Lower leg skin (tissue), 4 donors: ENCODE data around the gene PRPF18. TPM values are rescaled to one million over a fixed set of nuclear protein-coding genes. Genes with fewer than 3 reads are reported as not detected.

Experiments
- DNase-seq, 2 donors: peaks; one replicate each; pipeline ENCODE4 v3.0.0-alpha.2; 2019; ENCODE audit warnings: low spot score in 2 of 2
- H3K4me3 ChIP-seq: fragments of 200-600 bp; sonication (generic); 2 replicates; pipeline ENCODE4 v1.5.1; 2017; ENCODE audit warnings: mild to moderate bottlenecking, low read depth; ENCODE audit not compliant: poor library complexity, severe bottlenecking
- CTCF ChIP-seq, 3 donors: fragments of 450-650 bp; IDR thresholded peaks; one replicate each; pipeline ENCODE4 v1.5.1; 2016; ENCODE audit warnings: antibody characterized with exemption in 3 of 3, mild to moderate bottlenecking in 3 of 3, moderate library complexity in 2 of 3
- POLR2A ChIP-seq, 2 donors: fragments of 450-650 bp; IDR thresholded peaks; one replicate each; pipeline ENCODE4 v1.6.1; 2016 to 2017; ENCODE audit warnings: antibody characterized with exemption in 2 of 2, mild to moderate bottlenecking in 1 of 2, moderate library complexity in 1 of 2
- WGBS, 2 donors: methylation state at CpG; one replicate each; pipeline ENCODE4 v1.1.5; 2018; 5-methylcytosine and 5-hydroxymethylcytosine counted together
- intact Hi-C: fragments of 100-400 bp; cut with DNase I; formaldehyde crosslinking; loops from one replicate; pipeline ENCODE4 v1.15.0; 2023; ENCODE audit warnings: low total_unique reads
- total RNA-seq, 4 donors: library from RNA; depleted of rRNA; stranded (reverse); fragments of >200 nt; gene quantifications; one replicate each; pipeline ENCODE4 v1.1.0, GENCODE V29; 2016

PRPF18 gene
- total RNA-seq, 4 donors from 2014 or later = 24.4 to 31.7 (median 29.6) TPM

GRCh38 chr10:13573960-13574359 lies 12.8 kb upstream of the PRPF18 start:
- intact Hi-C loops = no loop called here
- DNase-seq = no peak
- H3K4me3 ChIP-seq = no peak overlapping the region
- TF ChIP-seq CTCF (IDR thresholded peaks at IDR 0.05) (no peak), POLR2A (IDR thresholded peaks at IDR 0.05) (no peak)
- 65 to 68% methylated on average over 4 of the region's 4 CpGs for WGBS, 2 donors

- DNase-seq = no peak
- no peak for TF ChIP-seq CTCF (IDR thresholded peaks at IDR 0.05)
- no peak for TF ChIP-seq POLR2A (IDR thresholded peaks at IDR 0.05)
- intact Hi-C loops = no loop called here
- no peak overlapping the region for H3K4me3 ChIP-seq
- WGBS, 2 donors = 86 to 89% methylated on average over 6 of the region's 6 CpGs
Observed at GRCh38 chr10:13585195-13585751, 1.5 kb upstream of the PRPF18 start.

- intact Hi-C loops = no loop called here
- no peak for DNase-seq
- TF ChIP-seq POLR2A (IDR thresholded peaks at IDR 0.05) = no peak
- TF ChIP-seq CTCF (IDR thresholded peaks at IDR 0.05) = no peak
- no peak overlapping the region for H3K4me3 ChIP-seq
- WGBS, 2 donors = 64 to 69% methylated on average over 4 of the region's 4 CpGs
Observed at GRCh38 chr10:13585943-13586342, 822 bp upstream of the PRPF18 start.

- no peak for DNase-seq
- intact Hi-C loops = no loop called here
Observed at GRCh38 chr10:13587391-13587790, 626 bp downstream of the PRPF18 start.

GRCh38 chr10:13589316-13589715 lies 2.6 kb downstream of the PRPF18 start:
- intact Hi-C loops = no loop called here
- 86% methylated on average over 1 of the region's 1 CpG for WGBS, 2 donors

More at GRCh38 chr10:13587391-13587790, 626 bp downstream of the PRPF18 start:
- TF ChIP-seq CTCF (IDR thresholded peaks at IDR 0.05) (no peak), POLR2A (IDR thresholded peaks at IDR 0.05) (no peak)
- peak overlapping the region; percentile 99 for H3K4me3 ChIP-seq
- 3% methylated on average over 19 of the region's 19 CpGs for WGBS, 2 donors

More at GRCh38 chr10:13589316-13589715, 2.6 kb downstream of the PRPF18 start:
- DNase-seq = no peak
- TF ChIP-seq CTCF (IDR thresholded peaks at IDR 0.05) = no peak
- TF ChIP-seq POLR2A (IDR thresholded peaks at IDR 0.05) = no peak
- no peak overlapping the region for H3K4me3 ChIP-seq
